B cell (primary cell): ENCODE measurements around the gene CST6.

Experiments used
- CTCF ChIP-seq: fragments of 200-600 bp; IDR thresholded peaks from one replicate; pipeline ENCODE4 v1.8.0; 2022; ENCODE audit warnings: antibody characterized with exemption, mild to moderate bottlenecking
- EZH2 ChIP-seq: IDR thresholded peaks from 2 replicates; pipeline ENCODE4 v1.6.1; 2012; ENCODE audit warnings: borderline replicate concordance, low read depth, mild to moderate bottlenecking, moderate library complexity, low read length; ENCODE audit not compliant: insufficient read depth, poor library complexity, severe bottlenecking

GRCh38 chr11:66013762-66014100 is 1.9 kb downstream of the CST6 start:
- TF ChIP-seq CTCF (no peak), EZH2 (no peak)
